Heart right ventricle (tissue), 16 donors: ENCODE data around the gene FAM24B. TPM values are rescaled to one million over a fixed set of nuclear protein-coding genes. Genes with fewer than 3 reads are reported as not detected.

Source experiments
- ATAC-seq, 8 donors: fragments of 200-7000 bp; cut with Tn5 transposase; one replicate each; pipeline ENCODE4 v1.9.1; 2020; ENCODE audit warnings: mild to moderate bottlenecking in 8 of 8, moderate library complexity in 8 of 8, moderate number of reproducible peaks in 1 of 8
- DNase-seq, 2 donors: peaks; one replicate each; pipeline ENCODE4 v3.0.0-alpha.2; 2020
- H3K27ac ChIP-seq, 10 donors: fragments of 200-600 bp; sonication (generic) in 2 of 10; one replicate each; pipeline versions ENCODE4 v1.5.0 to v1.8.0; 2020 to 2022; ENCODE audit warnings: mild to moderate bottlenecking in 3 of 10
- H3K27me3 ChIP-seq, 7 donors: fragments of 200-600 bp; one replicate each; pipeline ENCODE4 v1.8.0; 2021 to 2022; ENCODE audit warnings: mild to moderate bottlenecking in 2 of 7
- H3K36me3 ChIP-seq, 9 donors: fragments of 200-600 bp; sonication (generic) in 1 of 9; one replicate each; pipeline versions ENCODE4 v1.5.0 to v1.8.0; 2020 to 2022; ENCODE audit warnings: mild to moderate bottlenecking in 2 of 9
- H3K4me1 ChIP-seq, 9 donors: fragments of 200-600 bp; sonication (generic) in 1 of 9; one replicate each; pipeline versions ENCODE4 v1.5.0 to v1.8.0; 2020 to 2022; ENCODE audit warnings: mild to moderate bottlenecking in 4 of 9
- H3K4me3 ChIP-seq, 10 donors: fragments of 200-600 bp; sonication (generic) in 2 of 10; one replicate each; pipeline versions ENCODE4 v1.5.0 to v1.8.0; 2020 to 2022; ENCODE audit warnings: mild to moderate bottlenecking in 7 of 10, moderate library complexity in 2 of 10
- H3K9me3 ChIP-seq, 11 donors: fragments of 200-600 bp in 10 of 11; sonication (generic) in 2 of 11; one replicate each; pipeline versions ENCODE4 v1.5.0 to v1.8.0; 2013 to 2022; ENCODE audit warnings: mild to moderate bottlenecking in 2 of 11, control low read depth in 1 of 11, moderate library complexity in 1 of 11
- WGBS, 2 donors: extraction: QIAGEN DNeasy Blood & Tissue Kit; methylation state at CpG; one replicate each; pipeline ENCODE4 v1.1.7; 2013; ENCODE audit warnings: inconsistent platforms in 1 of 2; 5-methylcytosine and 5-hydroxymethylcytosine counted together
- intact Hi-C, 10 donors: fragments of 100-400 bp; cut with DNase I; formaldehyde crosslinking; loops; one replicate each; pipeline versions ENCODE4 v1.11.1 to v1.14.2; 2022
- polyA plus RNA-seq, 2 donors: library from polyadenylated mRNA; stranded (reverse); fragments of 200-250 nt; gene quantifications; one replicate each; pipeline ENCODE4 v1.2.3, GENCODE V29; 2013
- total RNA-seq, 10 donors: library from RNA; stranded (reverse); fragmentation: NEBNext Ultra II Directional in 3 of 10; extraction: Animal tissue kit (Norgen Biotek cat#: 25700) in 3 of 10; gene quantifications; one replicate each; pipeline versions ENCODE4 v1.2.1 to v1.2.4, GENCODE V29; 2021 to 2023
- TF ChIP-seq, protein P1 (sequence below), 9 donors: fragments of 200-600 bp; sonication (generic) in 2 of 9; IDR thresholded peaks; one replicate each; pipeline versions ENCODE4 v1.5.0 to v1.8.0; 2021 to 2022; ENCODE audit warnings: antibody characterized with exemption in 9 of 9, mild to moderate bottlenecking in 5 of 9, moderate library complexity in 1 of 9
- donor health status: Arrhythmogenic right ventricular cardiomyopathy.
- donor health status: ischemic (EF 13 %, LVEDD 7.1; RV severe dilation, severe dysfunction).
- donor health status: healthy with polysubstance abuse.
- donor health status: DM: no; HTN: yes; CAD: no.
- donor health status: DM: no; HTN: no; CAD: no.
- donor health status: ischemic (EF 25% LVEDD 6.9; RV normal size, moderate dysfunction).
- donor health status: ischemic (EF 25% LVEDD 5.7; RV mildly dilated, moderate dysfunction).
- donor health status: healthy.
- donor health status: DM: yes; HTN: yes; CAD: no.
- donor health status: Ischemic cardiomyopathy.
- donor health status: ischemic (EF 35%, LVEDD 5.7; RV mildly dilated, moderate dysfunction).
- donor health status: nonischemic (EF 11% LVEDD 7.7; RV severe dilation, severe dysfunction).
- donor health status: DM: yes; HTN: yes; CAD: no.
- donor health status: PGD.
- donor health status: ischemic (EF 29% LVEDD 5.4; RV normal size, mild dysfunction).
- donor health status: nonischemic (EF 23%, LVEDD 6.1; RV moderate dilation, normal function).

Gene FAM24B
- total and polyA plus RNA-seq, 12 donors, result 0.47 to 1.7 (median 0.70) TPM; not detected in 6

DNA sequence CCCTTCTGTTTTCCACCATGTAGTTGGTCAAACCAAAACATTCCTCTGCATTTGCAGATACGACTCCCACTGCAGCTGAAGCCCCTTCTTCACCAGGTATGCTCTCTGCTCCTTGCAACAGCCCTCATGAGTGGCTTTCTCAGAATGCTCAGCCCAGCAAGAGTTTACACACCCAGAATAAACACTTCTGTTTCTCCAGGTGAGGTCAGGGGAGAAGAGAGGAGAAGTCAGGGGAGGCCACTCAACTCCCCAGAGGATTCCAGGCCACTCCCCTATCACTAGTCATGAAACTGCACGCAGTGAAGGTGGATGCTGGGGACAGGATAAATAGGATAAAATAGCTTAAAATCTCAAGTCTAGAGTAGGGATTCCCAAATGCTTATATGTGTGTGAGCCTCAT is 64.9 kb downstream of the FAM24B start:
- H3K4me1 ChIP-seq, result no peaks in the 10 kb centered on the region
- ATAC-seq, result no peak
- peaks cover 0 to 33% (median 18%) of the 10 kb centered on the region in 7 donors for H3K27me3 ChIP-seq
- TF ChIP-seq, protein P1, sequence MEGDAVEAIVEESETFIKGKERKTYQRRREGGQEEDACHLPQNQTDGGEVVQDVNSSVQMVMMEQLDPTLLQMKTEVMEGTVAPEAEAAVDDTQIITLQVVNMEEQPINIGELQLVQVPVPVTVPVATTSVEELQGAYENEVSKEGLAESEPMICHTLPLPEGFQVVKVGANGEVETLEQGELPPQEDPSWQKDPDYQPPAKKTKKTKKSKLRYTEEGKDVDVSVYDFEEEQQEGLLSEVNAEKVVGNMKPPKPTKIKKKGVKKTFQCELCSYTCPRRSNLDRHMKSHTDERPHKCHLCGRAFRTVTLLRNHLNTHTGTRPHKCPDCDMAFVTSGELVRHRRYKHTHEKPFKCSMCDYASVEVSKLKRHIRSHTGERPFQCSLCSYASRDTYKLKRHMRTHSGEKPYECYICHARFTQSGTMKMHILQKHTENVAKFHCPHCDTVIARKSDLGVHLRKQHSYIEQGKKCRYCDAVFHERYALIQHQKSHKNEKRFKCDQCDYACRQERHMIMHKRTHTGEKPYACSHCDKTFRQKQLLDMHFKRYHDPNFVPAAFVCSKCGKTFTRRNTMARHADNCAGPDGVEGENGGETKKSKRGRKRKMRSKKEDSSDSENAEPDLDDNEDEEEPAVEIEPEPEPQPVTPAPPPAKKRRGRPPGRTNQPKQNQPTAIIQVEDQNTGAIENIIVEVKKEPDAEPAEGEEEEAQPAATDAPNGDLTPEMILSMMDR (IDR thresholded peaks at IDR 0.05), result no peak
- WGBS, 2 donors, result 67 to 74% methylated on average over 2 of the region's 2 CpGs
- no peak overlapping the region for H3K4me3 ChIP-seq
- no peak overlapping the region for H3K27ac ChIP-seq
- H3K36me3 ChIP-seq, result no peaks in the 10 kb centered on the region
- H3K9me3 ChIP-seq, result no peaks in the 10 kb centered on the region
- intact Hi-C loops, result no loop called here
- DNase-seq, result no peak

DNA sequence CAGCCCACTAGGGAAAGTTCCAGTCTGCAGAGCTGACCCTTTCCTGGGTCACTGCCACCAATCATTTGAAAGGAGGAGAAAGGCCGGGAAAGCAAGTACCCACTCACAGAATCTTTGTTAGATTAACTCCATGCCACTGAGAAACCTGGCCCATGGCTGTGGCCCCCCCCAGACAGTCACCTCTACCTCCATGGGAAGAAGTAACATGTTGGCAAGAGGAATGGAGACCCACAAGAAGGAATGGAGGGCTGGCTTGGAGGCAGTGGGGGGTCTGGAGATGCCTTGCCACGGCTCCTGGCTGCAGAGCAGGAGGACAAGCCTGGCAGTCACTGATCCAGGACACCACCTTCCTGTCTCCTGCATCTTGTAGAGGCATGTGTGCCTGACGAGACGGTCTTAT is 66.6 kb downstream of the FAM24B start:
- WGBS, 2 donors, result 77 to 82% methylated on average over 4 of the region's 4 CpGs
- intact Hi-C loops, result no loop called here
- DNase-seq, result no peak
- H3K9me3 ChIP-seq, result no peaks in the 10 kb centered on the region
- H3K4me1 ChIP-seq, result no peaks in the 10 kb centered on the region
- ATAC-seq, result no peak
- no peak overlapping the region for H3K4me3 ChIP-seq
- no peak overlapping the region for H3K27ac ChIP-seq
- peaks cover 0 to 17% (median 12%) of the 10 kb centered on the region in 7 donors for H3K27me3 ChIP-seq
- TF ChIP-seq, protein P1 (IDR thresholded peaks at IDR 0.05), result no peak
- H3K36me3 ChIP-seq, result no peaks in the 10 kb centered on the region

DNA sequence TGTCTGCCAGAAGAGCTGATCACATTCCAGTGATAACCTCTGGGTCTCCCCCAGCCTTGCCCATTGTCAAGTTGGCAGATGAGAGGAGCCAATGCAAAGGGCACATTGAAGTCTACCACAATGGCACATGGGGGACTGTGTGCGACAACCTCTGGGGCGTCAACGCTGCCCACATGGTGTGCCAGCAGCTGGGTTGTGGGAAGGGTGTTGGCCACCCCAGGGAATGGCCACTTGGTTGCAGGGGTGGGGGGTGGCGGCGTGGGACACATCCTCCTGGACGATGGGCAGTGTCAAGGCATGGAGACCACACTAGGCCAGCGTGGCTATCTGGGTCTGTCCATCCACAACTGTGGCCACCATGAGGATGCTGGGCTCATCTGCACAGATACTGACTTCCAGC is 77.1 kb downstream of the FAM24B start:
- no peaks in the 10 kb centered on the region for H3K4me1 ChIP-seq
- no peak overlapping the region for H3K4me3 ChIP-seq
- no peak for ATAC-seq
- intact Hi-C loops, result no loop called here
- peaks cover 0 to 19% (median 5%) of the 10 kb centered on the region in 7 donors for H3K27me3 ChIP-seq
- no peaks in the 10 kb centered on the region for H3K36me3 ChIP-seq
- DNase-seq, result no peak
- 86 to 87% methylated on average over 7 of the region's 7 CpGs for WGBS, 2 donors
- H3K9me3 ChIP-seq, result no peaks in the 10 kb centered on the region
- TF ChIP-seq, protein P1 (IDR thresholded peaks at IDR 0.05), result no peak
- H3K27ac ChIP-seq, result no peak overlapping the region

Other genes starting within 250 kb of the FAM24B start
- not detected for gene C10orf120, start 179.7 kb downstream of the FAM24B start, total RNA-seq
- gene C10orf120, start 179.7 kb downstream of the FAM24B start, polyA plus RNA-seq, result not detected
- under 1 TPM; 0.13 to 0.51 (median 0.24) TPM for gene CUZD1, start 33.7 kb downstream of the FAM24B start, total RNA-seq
- 1 to 10 TPM in 1 of 2 donors, under 1 TPM in 1; 0.23 to 1.1 TPM for gene CUZD1, start 33.7 kb downstream of the FAM24B start, polyA plus RNA-seq
- gene FAM24A, start 31.0 kb upstream of the FAM24B start, total RNA-seq, result not detected
- gene FAM24A, start 31.0 kb upstream of the FAM24B start, polyA plus RNA-seq, result not detected
- 1 to 10 TPM; 4.9 to 8.4 (median 6.3) TPM for gene C10orf88, start 74.6 kb upstream of the FAM24B start, total RNA-seq
- 1 to 10 TPM; 3.0 to 8.0 TPM for gene C10orf88, start 74.6 kb upstream of the FAM24B start, polyA plus RNA-seq
- gene PSTK, start 100.8 kb upstream of the FAM24B start, total RNA-seq, result 1 to 10 TPM; 1.4 to 3.7 (median 2.2) TPM
- 1 to 10 TPM; 1.7 to 3.8 TPM for gene PSTK, start 100.8 kb upstream of the FAM24B start, polyA plus RNA-seq
- 10 to 100 TPM in 8 of 10 donors, 1 to 10 TPM in 2; 7.8 to 14.4 (median 10.9) TPM for gene IKZF5, start 129.2 kb upstream of the FAM24B start, total RNA-seq
- 10 to 100 TPM in 1 of 2 donors, 1 to 10 TPM in 1; 3.8 to 12.1 TPM for gene IKZF5, start 129.2 kb upstream of the FAM24B start, polyA plus RNA-seq
- gene ACADSB, start 129.4 kb upstream of the FAM24B start, total RNA-seq, result 100 to 1,000 TPM in 4 of 10 donors, 10 to 100 TPM in 6; 54.6 to 114 (median 96.4) TPM
- 1 to 10 TPM; 6.8 to 8.7 TPM for gene ACADSB, start 129.4 kb upstream of the FAM24B start, polyA plus RNA-seq